ENCODE data around the gene MAP4K2. TPM values are rescaled to one million over a fixed set of nuclear protein-coding genes. Genes with fewer than 3 reads are reported as not detected.
A peak's percentile ranks its signal among the peaks of the same experiment; 100 is the strongest.

The MAP4K2 gene
- total and polyA plus RNA-seq, 2 of the 8 experiments (the other 6 are each of a cell fraction or from before 2014, with no cell fraction given), result 20.1 to 20.7 TPM

DNA sequence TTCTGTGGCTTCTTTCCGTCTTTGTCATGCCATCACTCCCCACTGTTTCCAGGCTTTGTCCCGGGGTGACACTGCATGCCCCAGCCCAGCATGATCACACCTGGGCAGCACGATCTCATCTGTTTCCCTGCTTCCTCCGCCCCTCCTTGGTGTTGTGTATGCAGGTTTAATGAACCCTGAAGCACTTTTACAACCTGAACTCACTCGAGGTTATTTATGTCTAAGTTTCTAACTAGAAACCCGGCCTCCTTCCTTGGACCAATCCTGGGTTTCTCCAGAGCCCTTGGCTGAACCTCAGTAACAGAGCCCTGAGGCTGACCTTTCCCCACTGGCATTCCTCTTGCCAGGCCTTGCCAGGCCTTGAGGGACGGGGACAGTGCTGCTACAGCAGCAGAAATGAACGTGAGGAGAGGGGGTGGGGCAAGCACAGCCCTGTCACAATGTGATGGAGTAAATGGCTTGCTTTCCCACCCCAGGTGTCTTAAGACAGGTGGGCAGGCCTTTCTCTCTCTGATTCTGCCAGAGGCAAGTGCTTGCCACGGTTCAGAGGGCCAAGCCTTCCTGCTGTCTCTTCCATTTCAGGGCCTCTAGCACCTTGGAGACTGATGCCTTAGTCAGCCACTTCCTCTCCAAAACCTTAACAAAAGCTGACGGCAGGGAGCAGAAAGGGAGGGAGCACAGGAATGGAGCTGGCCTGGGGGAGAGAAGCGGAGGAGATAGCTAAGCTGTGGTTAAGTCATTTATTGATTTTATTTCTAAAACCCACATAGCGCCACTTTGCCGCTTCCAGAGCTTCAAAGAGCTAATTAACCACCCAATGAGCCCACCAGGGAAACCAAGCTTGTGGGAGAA lies 40.1 kb downstream of the MAP4K2 start (continued):
- TF ChIP-seq, protein P1, sequence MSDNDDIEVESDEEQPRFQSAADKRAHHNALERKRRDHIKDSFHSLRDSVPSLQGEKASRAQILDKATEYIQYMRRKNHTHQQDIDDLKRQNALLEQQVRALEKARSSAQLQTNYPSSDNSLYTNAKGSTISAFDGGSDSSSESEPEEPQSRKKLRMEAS (IDR thresholded peaks at IDR 0.05), result peak; percentile 79
- TF ChIP-seq SP2 (IDR thresholded peaks at IDR 0.05; ENCODE audit: low read length), result no peak
- TF ChIP-seq KDM1A (IDR thresholded peaks at IDR 0.05; ENCODE audit: borderline replicate concordance, low read length), result no peak
- no peak for TF ChIP-seq GABPA (IDR thresholded peaks at IDR 0.05; ENCODE audit: borderline replicate concordance, insufficient read depth, low read length)
- peak; percentile 20 for TF ChIP-seq TAF7 (optimal IDR thresholded peaks at IDR 0.05; ENCODE audit: borderline replicate concordance, low read depth, low read length)
- TF ChIP-seq, protein P2, sequence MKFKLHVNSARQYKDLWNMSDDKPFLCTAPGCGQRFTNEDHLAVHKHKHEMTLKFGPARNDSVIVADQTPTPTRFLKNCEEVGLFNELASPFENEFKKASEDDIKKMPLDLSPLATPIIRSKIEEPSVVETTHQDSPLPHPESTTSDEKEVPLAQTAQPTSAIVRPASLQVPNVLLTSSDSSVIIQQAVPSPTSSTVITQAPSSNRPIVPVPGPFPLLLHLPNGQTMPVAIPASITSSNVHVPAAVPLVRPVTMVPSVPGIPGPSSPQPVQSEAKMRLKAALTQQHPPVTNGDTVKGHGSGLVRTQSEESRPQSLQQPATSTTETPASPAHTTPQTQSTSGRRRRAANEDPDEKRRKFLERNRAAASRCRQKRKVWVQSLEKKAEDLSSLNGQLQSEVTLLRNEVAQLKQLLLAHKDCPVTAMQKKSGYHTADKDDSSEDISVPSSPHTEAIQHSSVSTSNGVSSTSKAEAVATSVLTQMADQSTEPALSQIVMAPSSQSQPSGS (IDR thresholded peaks at IDR 0.05; ENCODE audit: low read length), result peak; percentile 80
- peak; percentile 8; the same call in 1 of the 2 replicates for TF ChIP-seq JUND (IDR thresholded peaks at IDR 0.05; ENCODE audit: low read length)
- no peak for TF ChIP-seq SAP30 (IDR thresholded peaks at IDR 0.05; ENCODE audit: insufficient read depth, insufficient replicate concordance, low read length)
- TF ChIP-seq EGR1 (IDR thresholded peaks at IDR 0.05; ENCODE audit: borderline replicate concordance, low read depth, low read length), result peak; percentile 31; the same call in 1 of the 2 replicates
- TF ChIP-seq RBBP5 (IDR thresholded peaks at IDR 0.05; ENCODE audit: borderline replicate concordance, low read depth, low read length), result no peak; the same call in 1 of the 2 replicates
- TF ChIP-seq SP4 (IDR thresholded peaks at IDR 0.05; ENCODE audit: low read length), result peak; percentile 86
- peak; percentile 14 for TF ChIP-seq NANOG (IDR thresholded peaks at IDR 0.05; ENCODE audit: insufficient read depth, low read depth, low read length, poor library complexity, severe bottlenecking)
- TF ChIP-seq, protein P3, sequence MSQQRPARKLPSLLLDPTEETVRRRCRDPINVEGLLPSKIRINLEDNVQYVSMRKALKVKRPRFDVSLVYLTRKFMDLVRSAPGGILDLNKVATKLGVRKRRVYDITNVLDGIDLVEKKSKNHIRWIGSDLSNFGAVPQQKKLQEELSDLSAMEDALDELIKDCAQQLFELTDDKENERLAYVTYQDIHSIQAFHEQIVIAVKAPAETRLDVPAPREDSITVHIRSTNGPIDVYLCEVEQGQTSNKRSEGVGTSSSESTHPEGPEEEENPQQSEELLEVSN (IDR thresholded peaks at IDR 0.05), result peak; percentile 27; the same call in 1 of the 2 replicates
- TF ChIP-seq, protein P4, sequence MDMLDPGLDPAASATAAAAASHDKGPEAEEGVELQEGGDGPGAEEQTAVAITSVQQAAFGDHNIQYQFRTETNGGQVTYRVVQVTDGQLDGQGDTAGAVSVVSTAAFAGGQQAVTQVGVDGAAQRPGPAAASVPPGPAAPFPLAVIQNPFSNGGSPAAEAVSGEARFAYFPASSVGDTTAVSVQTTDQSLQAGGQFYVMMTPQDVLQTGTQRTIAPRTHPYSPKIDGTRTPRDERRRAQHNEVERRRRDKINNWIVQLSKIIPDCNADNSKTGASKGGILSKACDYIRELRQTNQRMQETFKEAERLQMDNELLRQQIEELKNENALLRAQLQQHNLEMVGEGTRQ (IDR thresholded peaks at IDR 0.05; ENCODE audit: low read length), result no peak
- no peak for TF ChIP-seq RAD21 (IDR thresholded peaks at IDR 0.05 in 1 of 2, conservative IDR thresholded peaks at IDR 0.05 in 1 of 2; ENCODE audit: low read depth in 2 of 2, low read length in 2 of 2)
- no peak for TF ChIP-seq KDM5A (IDR thresholded peaks at IDR 0.05; ENCODE audit: low read length)
- TF ChIP-seq CTBP2 (IDR thresholded peaks at IDR 0.05; ENCODE audit: borderline replicate concordance, insufficient read depth, insufficient read length, low read length), result no peak
- no peak for TF ChIP-seq BCL11A (IDR thresholded peaks at IDR 0.05; ENCODE audit: low read depth in 2 of 2, low read length in 2 of 2)

Measured in H1 (cell line).